Measurements from ENCODE around the gene EXOC4.
"Not testable (repeated sequence)": the region's sequence is repeated elsewhere in the genome, so short reads cannot be mapped to it uniquely, and the experiment has no call there.

The EXOC4 gene

DNA sequence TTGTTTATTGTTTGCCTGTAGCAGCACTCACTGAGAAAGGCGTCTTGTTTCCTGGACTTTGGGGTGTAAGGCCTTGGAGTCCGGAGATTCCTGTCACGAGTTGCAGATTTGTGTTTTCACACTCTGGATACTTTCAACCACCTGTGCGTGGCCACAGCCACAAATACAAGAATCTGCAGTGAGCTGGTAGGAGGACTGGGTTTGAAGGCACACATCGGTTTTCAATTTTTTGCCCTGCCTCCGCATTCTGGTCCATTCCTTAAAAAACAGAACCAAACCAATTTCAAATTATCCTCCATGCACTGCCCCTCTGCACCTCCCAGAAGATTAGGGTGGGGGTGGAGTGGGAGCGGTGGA lies 619 bp downstream of the EXOC4 start:
- H3K4me1 Mint-ChIP-seq, result peaks cover 19 to 36% of the 10 kb centered on the region in 2 donors
- no peaks in the 10 kb centered on the region for H3K9me3 Mint-ChIP-seq
- peaks cover 6 to 18% of the 10 kb centered on the region in 2 donors for H3K36me3 Mint-ChIP-seq
- peak overlapping the region; percentile 94 to 97 for H3K4me3 Mint-ChIP-seq
- ATAC-seq (replicated peaks) (peak in 1 of 2 donors; percentile 17), DNase-seq (no peak)
- H3K27me3 Mint-ChIP-seq, result no peaks in the 10 kb centered on the region
- H3K27ac Mint-ChIP-seq, result peak overlapping the region; percentile 97

DNA sequence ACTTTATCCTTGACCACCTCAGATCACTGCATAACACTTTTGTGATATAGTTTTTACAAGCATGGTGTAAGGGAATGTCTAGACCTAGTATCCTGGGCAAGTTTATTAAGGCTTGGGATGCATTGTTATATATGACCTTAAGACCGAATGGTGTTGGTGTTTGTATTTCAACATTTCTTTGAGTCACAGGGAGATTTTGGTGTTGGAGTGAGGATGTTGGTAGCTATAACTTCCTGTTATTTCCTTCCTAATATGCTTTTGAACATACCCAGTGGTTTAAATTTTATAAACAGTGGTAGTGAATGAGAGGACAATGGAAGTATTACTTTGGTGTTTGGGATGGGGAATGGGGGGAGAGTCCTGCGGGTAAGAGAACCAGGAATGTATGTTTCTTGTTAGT lies 2.6 kb downstream of the EXOC4 start:
- H3K27ac Mint-ChIP-seq, result no peak overlapping the region
- no peak for DNase-seq

DNA sequence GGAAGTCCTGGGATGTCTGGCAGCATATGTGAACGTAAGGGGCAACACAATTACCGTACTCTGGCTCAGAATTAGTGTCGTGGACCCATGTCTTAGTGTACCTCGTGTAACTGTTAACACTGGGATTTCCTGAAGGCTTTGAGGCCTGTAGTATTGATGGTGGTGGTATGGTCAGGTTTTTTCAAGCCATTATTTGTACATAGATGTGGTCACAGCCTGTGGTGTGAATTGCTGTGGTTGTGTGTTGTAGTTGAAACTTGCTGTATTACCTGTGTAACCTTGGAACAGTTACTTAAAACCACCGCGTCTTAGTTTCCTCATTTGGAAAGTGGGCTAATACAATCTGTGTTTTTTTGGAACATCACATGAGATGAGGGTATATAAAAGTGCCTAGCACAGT lies 5.3 kb downstream of the EXOC4 start:
- H3K27ac Mint-ChIP-seq, result no peak overlapping the region
- H3K27me3 Mint-ChIP-seq, result no peaks in the 10 kb centered on the region
- H3K36me3 Mint-ChIP-seq, result peaks cover 16 to 39% of the 10 kb centered on the region in 2 donors
- no peak overlapping the region for H3K4me3 Mint-ChIP-seq
- H3K4me1 Mint-ChIP-seq, result peaks cover 23 to 54% of the 10 kb centered on the region in 2 donors
- ATAC-seq (replicated peaks) (no peak), DNase-seq (no peak)
- H3K9me3 Mint-ChIP-seq, result peaks cover 0 to 1% of the 10 kb centered on the region in 2 donors

More for the DNA sequence above, 2.6 kb downstream of the EXOC4 start:
- Mint-ChIP-seq H3K4me1 (peaks cover 19 to 37% of the 10 kb centered on the region in 2 donors), H3K9me3 (no peaks in the 10 kb centered on the region), H3K36me3 (peaks cover 6 to 19% of the 10 kb centered on the region in 2 donors), H3K4me3 (no peak overlapping the region), H3K27me3 (no peaks in the 10 kb centered on the region)
- ATAC-seq (replicated peaks), result no peak

DNA sequence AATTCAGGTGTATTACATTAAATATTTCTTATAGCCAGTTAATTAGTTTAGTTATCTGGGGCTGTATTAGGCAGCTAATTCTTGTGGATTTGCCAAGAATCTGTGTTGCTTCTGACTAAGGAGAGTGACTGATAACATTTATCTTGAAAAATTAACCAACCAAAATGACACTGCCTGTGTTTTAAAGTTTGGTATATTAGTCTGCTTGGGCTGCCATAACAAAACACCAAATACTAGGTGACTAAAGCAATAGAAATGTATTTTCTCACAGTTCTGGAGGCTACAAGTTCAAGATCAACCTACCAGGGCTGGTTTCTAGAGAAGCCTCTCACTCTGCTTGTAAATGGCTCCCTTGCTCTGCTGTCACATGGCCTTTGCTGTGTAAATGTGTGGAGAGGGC lies 12.9 kb downstream of the EXOC4 start:
- peaks cover 11 to 34% of the 10 kb centered on the region in 2 donors for H3K4me1 Mint-ChIP-seq

DNA sequence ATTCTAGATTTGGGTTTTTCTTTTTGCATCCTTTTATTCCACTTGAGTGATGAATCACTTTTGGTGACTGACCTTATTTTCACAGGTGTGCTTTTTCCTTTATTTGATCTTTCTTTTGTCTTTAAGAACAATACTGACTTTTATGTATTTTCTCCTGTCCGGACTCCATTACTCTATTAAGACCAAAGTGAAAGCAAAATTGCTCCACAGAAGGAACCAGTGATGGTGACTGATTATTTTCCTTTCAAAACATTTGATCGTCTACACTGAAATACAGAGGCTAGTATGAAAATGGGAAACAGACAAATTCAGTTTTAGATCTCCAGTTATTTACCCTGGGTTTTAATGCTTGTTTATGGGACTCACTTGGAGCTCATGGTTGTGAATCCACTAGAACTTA lies 15.5 kb downstream of the EXOC4 start:
- Mint-ChIP-seq H3K27ac (no peak overlapping the region), H3K36me3 (peaks cover 14 to 24% of the 10 kb centered on the region in 2 donors)

More for the DNA sequence above, 12.9 kb downstream of the EXOC4 start:
- peaks cover 23 to 41% of the 10 kb centered on the region in 2 donors for H3K36me3 Mint-ChIP-seq
- ATAC-seq (replicated peaks) (no peak), DNase-seq (no peak)
- H3K9me3 Mint-ChIP-seq, result peaks cover 0 to 1% of the 10 kb centered on the region in 2 donors
- H3K27ac Mint-ChIP-seq, result no peak overlapping the region
- no peaks in the 10 kb centered on the region for H3K27me3 Mint-ChIP-seq
- no peak overlapping the region for H3K4me3 Mint-ChIP-seq

DNA sequence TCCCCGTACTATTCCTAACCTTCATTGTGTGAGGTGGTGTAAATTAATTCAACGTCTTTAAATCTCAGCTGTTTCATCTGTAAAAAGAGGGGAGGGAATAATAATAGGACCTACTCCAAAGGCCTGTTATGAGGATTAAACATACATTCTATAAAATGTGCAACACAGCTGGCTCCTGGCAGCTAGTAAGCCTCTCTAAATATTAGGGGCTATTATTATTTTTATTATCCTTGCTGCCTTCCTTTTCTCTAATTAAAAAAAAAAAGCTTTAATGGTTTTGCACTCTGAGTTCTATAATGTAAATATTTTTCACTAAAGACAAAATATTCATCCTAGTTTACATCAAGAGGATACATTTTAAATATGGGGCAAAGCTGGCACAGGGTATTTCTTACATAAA lies 19.5 kb downstream of the EXOC4 start:
- Mint-ChIP-seq H3K36me3 (peaks cover 26 to 38% of the 10 kb centered on the region in 2 donors), H3K4me3 (no peak overlapping the region), H3K27ac (no peak overlapping the region), H3K9me3 (peaks cover 0 to 2% of the 10 kb centered on the region in 2 donors), H3K4me1 (peaks cover 5 to 17% of the 10 kb centered on the region in 2 donors), H3K27me3 (no peaks in the 10 kb centered on the region)
- no peak for DNase-seq
- ATAC-seq (replicated peaks), result no peak

More for the DNA sequence above, 15.5 kb downstream of the EXOC4 start:
- ATAC-seq (replicated peaks) (no peak), DNase-seq (no peak)
- Mint-ChIP-seq H3K27me3 (no peaks in the 10 kb centered on the region), H3K9me3 (no peaks in the 10 kb centered on the region), H3K4me1 (peaks cover 7 to 21% of the 10 kb centered on the region in 2 donors), H3K4me3 (no peak overlapping the region)

DNA sequence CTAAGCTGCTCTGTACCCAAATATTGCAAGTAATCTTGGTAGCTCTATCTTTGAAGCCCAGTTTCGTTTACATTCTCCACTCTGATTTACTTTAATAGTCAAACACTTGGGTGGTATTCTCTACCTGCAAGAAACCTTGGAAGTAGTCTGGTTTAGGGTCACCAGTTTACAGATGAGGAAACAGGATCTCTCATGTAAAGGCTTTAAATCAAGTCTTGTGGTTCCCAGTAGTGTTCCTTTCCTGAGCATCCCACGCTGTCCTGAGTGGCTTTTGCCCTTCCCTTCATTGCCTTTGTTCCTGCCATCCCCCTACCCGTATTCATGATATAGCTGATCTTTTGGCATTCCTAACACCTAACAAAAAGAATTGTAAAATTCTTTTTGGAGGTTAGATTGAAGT lies 20.3 kb downstream of the EXOC4 start:
- no peak for DNase-seq
- H3K27me3 Mint-ChIP-seq, result no peaks in the 10 kb centered on the region
- peaks cover 33 to 42% of the 10 kb centered on the region in 2 donors for H3K36me3 Mint-ChIP-seq
- H3K4me1 Mint-ChIP-seq, result peaks cover 4 to 10% of the 10 kb centered on the region in 2 donors
- no peak overlapping the region for H3K27ac Mint-ChIP-seq
- H3K9me3 Mint-ChIP-seq, result peaks cover 2% of the 10 kb centered on the region in 2 donors
- no peak overlapping the region for H3K4me3 Mint-ChIP-seq
- ATAC-seq (replicated peaks), result no peak

DNA sequence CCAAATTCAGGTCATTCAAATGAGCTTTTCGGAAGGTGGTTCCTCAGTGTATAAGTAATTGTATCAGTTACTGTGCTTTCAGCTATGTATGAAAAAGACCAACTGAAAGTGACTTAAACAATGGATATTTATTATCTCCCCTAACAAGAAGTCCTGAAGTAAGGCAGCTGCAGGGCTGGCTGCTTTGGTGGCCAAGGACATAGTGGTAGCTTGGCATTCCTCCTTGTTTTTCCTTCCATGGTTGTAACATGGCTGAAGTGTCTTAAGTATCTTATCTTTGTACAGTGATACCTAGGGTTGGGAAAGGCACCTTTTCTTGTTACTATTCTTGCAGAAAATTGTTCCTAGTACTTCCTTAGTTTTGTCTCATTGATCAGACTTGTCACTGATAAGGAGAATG lies 21.4 kb downstream of the EXOC4 start:
- no peak for DNase-seq
- Mint-ChIP-seq H3K4me3 (no peak overlapping the region), H3K27me3 (no peaks in the 10 kb centered on the region), H3K4me1 (peaks cover 2 to 7% of the 10 kb centered on the region in 2 donors), H3K27ac (no peak overlapping the region), H3K9me3 (peaks cover 5% of the 10 kb centered on the region in 2 donors), H3K36me3 (peaks cover 40 to 48% of the 10 kb centered on the region in 2 donors)
- no peak for ATAC-seq (replicated peaks)

DNA sequence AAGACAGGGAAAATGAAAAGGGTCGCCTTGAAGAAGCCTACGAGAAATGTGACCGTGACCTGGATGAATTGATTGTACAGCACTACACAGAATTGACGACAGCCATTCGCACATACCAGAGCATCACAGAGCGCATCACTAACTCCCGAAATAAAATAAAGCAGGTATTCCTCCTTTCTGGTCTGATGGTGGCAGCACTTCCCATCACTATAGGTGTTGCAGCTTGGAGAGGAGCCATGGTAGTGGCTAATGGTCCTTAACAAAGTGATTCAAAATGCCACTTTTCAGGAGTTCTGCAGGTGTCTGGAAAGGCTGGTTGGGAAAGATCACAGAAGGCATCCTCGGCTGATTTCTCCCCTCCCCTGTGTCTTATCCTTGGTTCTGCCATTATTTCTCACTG lies 22.1 kb downstream of the EXOC4 start:
- H3K36me3 Mint-ChIP-seq, result peaks cover 41 to 50% of the 10 kb centered on the region in 2 donors
- ATAC-seq (replicated peaks), result no peak
- no peak for DNase-seq
- H3K4me1 Mint-ChIP-seq, result peaks cover 2 to 5% of the 10 kb centered on the region in 2 donors
- no peaks in the 10 kb centered on the region for H3K27me3 Mint-ChIP-seq
- no peak overlapping the region for H3K4me3 Mint-ChIP-seq
- H3K9me3 Mint-ChIP-seq, result peaks cover 5% of the 10 kb centered on the region in 2 donors
- no peak overlapping the region for H3K27ac Mint-ChIP-seq

DNA sequence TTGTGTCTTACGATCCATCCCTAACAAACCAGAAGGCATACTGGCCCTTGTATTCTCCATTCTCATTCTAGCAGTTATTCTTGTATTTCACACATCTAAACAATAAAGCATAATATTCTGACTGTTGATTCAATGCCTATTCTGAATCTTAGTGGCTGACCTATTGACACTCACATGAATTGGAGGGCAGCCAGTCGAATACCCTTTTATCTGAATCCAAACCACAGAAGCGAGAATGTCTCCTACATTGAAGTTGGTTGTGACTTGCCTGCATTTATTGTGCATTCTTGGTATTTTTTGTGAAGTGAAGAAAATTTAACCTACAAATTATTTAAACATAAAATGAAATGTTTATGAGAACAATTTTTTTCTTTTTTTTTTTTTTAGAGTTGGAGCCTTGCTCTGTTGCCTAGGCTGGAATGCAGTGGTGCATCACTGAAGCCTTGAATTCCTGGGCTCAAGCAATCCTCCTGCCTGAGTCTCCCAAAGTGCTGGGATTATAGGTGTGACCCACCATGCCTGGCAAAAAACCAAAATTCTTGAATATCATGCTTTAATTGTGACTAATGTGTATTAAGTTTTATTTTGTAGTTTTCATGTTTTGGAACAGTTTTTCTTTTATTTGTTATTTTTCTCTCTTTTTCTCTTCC lies 22.7 kb downstream of the EXOC4 start:
- Mint-ChIP-seq H3K4me1 (peaks cover 0 to 2% of the 10 kb centered on the region in 2 donors), H3K4me3 (no peak overlapping the region), H3K36me3 (peaks cover 37 to 49% of the 10 kb centered on the region in 2 donors), H3K27me3 (no peaks in the 10 kb centered on the region), H3K9me3 (peaks cover 5% of the 10 kb centered on the region in 2 donors), H3K27ac (no peak overlapping the region)
- ATAC-seq (replicated peaks) (no peak), DNase-seq (no peak)

DNA sequence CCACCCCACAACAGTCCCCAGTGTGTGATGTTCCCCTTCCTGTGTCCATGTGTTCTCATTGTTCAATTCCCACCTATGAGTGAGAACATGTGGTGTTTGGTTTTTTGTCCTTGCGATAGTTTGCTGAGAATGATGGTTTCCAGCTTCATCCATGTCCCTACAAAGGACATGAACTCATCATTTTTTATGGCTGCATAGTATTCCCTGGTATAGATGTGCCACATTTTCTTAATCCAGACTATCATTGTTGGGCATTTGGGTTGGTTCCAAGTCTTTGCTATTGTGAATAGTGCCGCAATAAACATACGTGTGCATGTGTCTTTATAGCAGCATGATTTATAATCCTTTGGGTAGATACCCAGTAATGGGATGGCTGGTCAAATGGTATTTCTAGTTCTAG lies 26.1 kb downstream of the EXOC4 start:
- not testable (repeated sequence) for H3K27me3 Mint-ChIP-seq; H3K4me1 Mint-ChIP-seq; DNase-seq; ATAC-seq (replicated peaks); H3K27ac Mint-ChIP-seq; H3K9me3 Mint-ChIP-seq; H3K4me3 Mint-ChIP-seq
- H3K36me3 Mint-ChIP-seq, result peaks cover 45 to 70% of the 10 kb centered on the region in 2 donors

DNA sequence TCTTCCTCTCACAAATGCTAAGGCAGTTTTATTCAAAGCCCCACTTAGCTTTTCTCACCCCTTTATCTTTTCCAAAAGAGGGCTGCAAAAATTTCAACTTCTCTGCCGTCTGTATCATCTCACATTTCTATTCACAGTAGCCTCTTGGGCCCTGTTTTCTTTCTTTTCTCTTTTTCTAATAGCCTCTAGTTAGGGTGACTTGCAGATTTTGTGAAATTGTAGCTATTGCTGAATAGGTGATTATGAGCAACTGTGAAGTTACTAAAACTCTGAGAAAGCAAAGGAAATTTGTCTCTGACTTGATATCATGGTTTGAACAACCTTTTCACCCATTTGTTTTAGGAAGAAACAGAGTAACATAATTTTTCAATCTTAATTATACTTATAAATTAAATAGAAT lies 29.2 kb downstream of the EXOC4 start:
- ATAC-seq (replicated peaks) (no peak), DNase-seq (no peak)
- no peaks in the 10 kb centered on the region for H3K27me3 Mint-ChIP-seq
- H3K27ac Mint-ChIP-seq, result no peak overlapping the region
- no peak overlapping the region for H3K4me3 Mint-ChIP-seq
- peaks cover 44 to 72% of the 10 kb centered on the region in 2 donors for H3K36me3 Mint-ChIP-seq
- H3K4me1 Mint-ChIP-seq, result peaks cover 17 to 29% of the 10 kb centered on the region in 2 donors
- H3K9me3 Mint-ChIP-seq, result peaks cover 5% of the 10 kb centered on the region in 2 donors

DNA sequence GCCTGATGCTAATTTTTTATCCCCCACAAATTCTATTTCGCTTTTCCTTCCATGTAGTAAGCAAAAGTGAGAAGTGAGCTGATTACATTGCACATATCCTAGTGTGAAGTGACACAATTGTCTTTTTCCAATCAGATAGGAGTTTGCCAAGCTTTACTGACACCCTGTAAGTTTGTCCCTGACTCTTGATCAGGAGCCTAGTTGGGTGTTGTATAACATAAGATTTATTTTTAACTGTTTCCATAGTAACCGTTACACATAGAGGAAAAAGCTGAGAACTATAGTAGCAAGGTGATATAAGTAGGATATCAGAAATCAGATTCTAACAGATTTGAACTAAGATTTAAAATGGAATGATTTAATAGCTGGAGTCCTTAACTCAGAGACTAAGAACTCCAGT lies 31.2 kb downstream of the EXOC4 start:
- Mint-ChIP-seq H3K27ac (no peak overlapping the region), H3K9me3 (peaks cover 0 to 1% of the 10 kb centered on the region in 2 donors), H3K27me3 (no peaks in the 10 kb centered on the region), H3K36me3 (peaks cover 35 to 65% of the 10 kb centered on the region in 2 donors), H3K4me3 (no peak overlapping the region), H3K4me1 (peaks cover 17 to 29% of the 10 kb centered on the region in 2 donors)
- DNase-seq (no peak), ATAC-seq (replicated peaks) (no peak)

DNA sequence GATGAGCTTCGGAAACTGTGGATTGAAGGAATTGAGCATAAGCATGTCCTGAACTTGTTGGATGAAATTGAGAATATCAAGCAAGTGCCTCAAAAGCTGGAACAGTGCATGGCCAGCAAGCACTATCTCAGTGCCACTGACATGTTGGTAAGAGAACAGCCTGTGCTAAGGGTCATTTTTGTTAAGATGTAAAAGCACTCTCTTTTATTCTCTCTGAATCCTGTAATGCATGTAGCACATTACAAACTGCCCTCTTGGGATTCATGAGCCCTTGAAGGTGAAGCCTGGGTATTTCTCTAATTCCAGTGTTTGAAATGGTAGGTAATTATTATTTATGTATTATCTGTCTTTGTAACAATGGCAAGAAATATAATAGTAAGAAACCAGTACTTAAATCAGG lies 36.1 kb downstream of the EXOC4 start:
- Mint-ChIP-seq H3K4me3 (no peak overlapping the region), H3K27ac (no peak overlapping the region), H3K36me3 (peaks cover 36 to 62% of the 10 kb centered on the region in 2 donors), H3K27me3 (no peaks in the 10 kb centered on the region), H3K4me1 (peaks cover 13 to 26% of the 10 kb centered on the region in 2 donors), H3K9me3 (peaks cover 0 to 1% of the 10 kb centered on the region in 2 donors)
- no peak for DNase-seq
- ATAC-seq (replicated peaks), result no peak

DNA sequence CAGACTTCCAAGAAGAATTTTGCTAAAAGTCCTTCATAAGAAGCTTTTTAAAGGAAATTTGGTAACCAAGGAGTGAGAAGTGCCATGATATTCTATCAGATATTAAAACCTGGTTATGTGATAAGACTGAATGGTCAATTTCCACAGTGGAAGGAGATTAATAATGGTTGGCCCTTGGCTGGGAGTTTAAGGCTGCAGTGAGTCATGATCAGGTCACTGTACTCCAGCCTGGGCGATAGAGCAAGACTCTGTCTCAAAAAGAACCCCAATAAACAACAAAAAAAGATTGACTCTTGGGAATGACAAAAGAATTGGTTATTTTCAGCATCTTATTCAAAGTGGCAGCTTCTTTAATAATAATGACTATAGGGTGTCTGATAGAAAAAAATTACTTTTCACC lies 37.2 kb downstream of the EXOC4 start:
- Mint-ChIP-seq H3K36me3 (peaks cover 32 to 55% of the 10 kb centered on the region in 2 donors), H3K4me3 (no peak overlapping the region), H3K4me1 (peaks cover 12 to 20% of the 10 kb centered on the region in 2 donors), H3K27me3 (no peaks in the 10 kb centered on the region), H3K27ac (no peak overlapping the region), H3K9me3 (peaks cover 0 to under 1% of the 10 kb centered on the region in 2 donors)
- ATAC-seq (replicated peaks), result no peak
- no peak for DNase-seq

All from stimulated activated naive B cell treated with anti-CD40 and anti-IgM and Interleukin-4, amounts not matched to agents 10 μg/mL and 1 μg/mL and 100 μg/mL, for 72 hours (primary cell).